ENCODE results near the gene CLDN4.
A peak's percentile ranks its signal among the peaks of the same experiment; 100 is the strongest.
"Not testable (repeated sequence)": the region's sequence is repeated elsewhere in the genome, so short reads cannot be mapped to it uniquely, and the experiment has no call there.

CLDN4 gene

DNA sequence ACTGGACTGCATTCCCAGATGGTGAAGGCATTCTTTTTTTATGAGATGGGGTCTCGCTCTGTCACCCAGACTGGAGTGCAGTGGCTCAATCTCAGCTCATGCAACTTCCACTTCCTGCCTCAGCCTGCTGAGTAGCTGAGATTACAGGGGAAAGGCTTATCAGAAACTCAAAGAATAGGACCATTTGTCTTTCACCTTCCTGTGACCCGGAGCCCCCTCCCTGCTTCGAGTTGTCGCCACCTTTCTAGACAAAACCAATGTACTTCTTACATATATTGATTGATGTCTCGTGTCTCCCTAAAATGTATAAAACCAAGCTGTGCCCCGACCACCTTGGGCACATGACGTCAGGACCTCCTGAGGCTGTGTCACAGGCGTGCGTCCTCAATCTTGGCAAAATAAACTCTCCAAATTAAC, 13.3 kb downstream of the CLDN4 start:
- no peak for ATAC-seq

GRCh38 chr7:73844848-73845460, 14.2 kb downstream of the CLDN4 start:
- ATAC-seq = no peak

DNA sequence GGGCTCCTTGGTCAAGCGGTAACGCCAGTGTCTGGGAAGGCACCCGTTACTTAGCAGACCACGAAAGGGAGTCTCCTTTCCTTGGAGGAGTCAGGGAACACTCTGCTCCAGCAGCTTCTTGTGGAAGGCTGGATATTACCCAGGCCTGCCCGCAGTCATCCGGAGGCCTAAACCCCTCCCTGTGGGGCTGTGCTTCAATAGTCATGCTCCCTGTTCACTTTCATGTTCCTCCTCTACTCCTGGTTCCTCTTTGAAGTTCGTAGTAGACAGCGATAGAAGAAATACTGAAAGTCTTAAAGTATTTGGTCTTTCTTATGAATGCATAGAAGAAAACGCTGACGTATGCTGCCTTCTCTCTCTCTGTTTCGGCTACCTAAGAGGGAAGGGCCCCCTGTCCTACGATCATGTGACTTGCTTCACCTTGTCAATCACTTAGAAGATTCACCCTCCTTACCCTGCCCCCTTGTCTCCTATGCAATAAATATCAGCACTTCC, 15.0 kb downstream of the CLDN4 start:
- ATAC-seq = not testable (repeated sequence)

DNA sequence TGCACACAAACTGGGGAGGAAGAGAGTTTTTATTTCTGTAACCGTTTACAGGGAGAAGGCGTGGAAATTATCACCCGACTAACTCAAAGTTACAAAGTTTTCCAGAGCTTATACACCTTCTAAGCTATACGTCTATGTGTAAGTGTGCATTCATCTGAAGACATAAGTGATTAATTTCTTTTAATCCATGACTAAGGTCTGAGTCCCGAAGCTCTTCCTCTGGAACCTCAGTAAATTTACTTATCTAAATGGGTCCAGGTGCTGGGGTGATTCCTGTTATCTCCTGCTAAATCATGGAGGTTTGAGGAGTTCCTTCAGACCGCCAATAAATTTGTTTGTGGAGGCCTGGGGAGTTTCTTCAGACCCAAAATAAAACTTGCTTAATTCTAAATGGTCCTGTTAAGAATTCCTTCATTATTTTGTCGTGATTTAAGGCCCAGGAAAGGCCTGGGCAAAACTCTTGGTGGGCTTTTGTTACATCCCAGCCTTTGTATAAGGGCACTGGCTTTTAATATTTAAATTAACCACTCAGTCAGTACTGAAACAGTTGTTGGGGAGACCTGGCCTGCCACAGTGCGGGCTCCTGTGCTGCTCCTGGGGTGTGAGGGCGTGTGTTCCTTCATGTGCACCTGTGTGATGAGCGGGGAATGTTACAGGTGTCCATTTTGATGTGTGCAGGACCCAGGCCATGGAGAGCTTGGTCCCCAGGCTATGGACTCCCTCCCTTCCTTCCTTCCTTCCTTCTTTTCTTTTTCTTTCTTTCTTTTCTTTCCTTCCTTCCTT, 17.3 kb downstream of the CLDN4 start:
- no peak for ATAC-seq

- no peak for ATAC-seq
Observed at GRCh38 chr7:73850781-73851207, 20.0 kb downstream of the CLDN4 start.

DNA sequence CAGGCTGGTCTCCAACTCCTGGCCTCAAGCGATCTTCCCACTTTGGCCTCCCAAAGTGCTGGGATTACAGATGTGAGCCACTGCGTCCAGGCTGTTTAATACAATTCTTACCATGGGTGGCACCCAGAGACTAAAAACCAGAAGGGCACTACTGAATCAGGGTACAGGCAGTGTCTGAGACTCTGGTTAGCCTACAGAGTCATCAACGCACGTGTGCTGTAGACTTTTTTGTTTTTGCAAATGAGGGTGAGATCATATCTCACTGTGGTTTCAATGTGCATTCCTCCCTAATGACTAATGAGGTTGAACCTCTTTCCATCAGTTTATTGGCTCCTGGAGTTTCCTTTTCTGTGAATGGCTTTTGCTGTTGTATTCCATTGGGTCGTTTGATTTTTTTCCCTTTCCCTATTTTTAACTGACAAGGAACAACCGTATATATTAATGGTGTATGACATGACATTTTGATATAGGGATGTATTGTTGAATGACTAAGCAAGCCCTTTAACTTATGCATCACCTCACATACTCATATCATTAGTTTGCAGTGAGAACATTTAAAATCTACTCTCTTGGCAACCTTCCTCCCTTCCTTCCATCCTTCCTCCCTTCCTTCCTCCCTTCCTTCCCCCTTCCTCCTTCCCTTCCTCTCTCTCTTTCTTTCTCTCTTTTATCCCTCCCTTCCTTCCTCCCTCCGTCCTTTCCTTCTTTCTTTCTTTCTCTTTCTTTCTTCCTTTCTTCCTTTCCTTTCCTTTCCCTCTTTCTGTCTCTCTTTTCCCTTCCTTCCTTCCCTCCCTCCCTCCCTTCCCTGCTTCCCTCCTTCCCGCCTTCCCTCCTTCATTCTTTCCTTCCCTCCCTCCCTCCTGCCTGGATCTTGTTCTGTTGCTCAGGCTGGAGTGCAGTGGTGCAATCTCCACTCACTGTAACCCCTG, 20.9 kb downstream of the CLDN4 start:
- peak; percentile 98 for ATAC-seq

- no peak for ATAC-seq
Observed at GRCh38 chr7:73852500-73852899, 21.7 kb downstream of the CLDN4 start.

- ATAC-seq = no peak
Observed at GRCh38 chr7:73856941-73857340, 26.1 kb downstream of the CLDN4 start.

DNA sequence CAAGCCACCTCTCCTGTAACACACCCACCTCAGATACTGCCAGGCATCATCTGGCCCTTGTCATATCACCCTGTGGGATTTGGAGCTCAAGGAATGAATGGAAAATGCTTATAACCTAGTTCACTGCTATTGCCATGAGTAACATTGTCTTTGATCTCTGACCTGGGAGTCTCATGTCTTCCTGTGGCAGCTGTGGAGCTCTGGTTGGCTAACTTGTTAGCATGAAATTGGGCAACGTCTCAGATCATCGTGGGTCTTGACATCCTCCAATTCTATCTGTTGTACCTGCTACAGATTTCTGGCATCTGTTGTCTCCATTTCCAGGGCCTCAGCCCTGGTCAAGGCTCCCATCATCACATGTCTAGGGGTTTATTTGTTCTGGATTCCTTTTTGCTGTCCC, 28.0 kb downstream of the CLDN4 start:
- no peak for ATAC-seq

- no peak for ATAC-seq
Observed at GRCh38 chr7:73860859-73861258, 30.1 kb downstream of the CLDN4 start, which contains the start of gene TMEM270. Gene TMEM270 (plus strand): TSS chr7:73861159. CDS start chr7:73861195, 36 bp downstream.

GRCh38 chr7:73861305-73861704, 30.5 kb downstream of the CLDN4 start:
- ATAC-seq = no peak

GRCh38 chr7:73864981-73865711, 34.4 kb downstream of the CLDN4 start:
- ATAC-seq = no peak

DNA sequence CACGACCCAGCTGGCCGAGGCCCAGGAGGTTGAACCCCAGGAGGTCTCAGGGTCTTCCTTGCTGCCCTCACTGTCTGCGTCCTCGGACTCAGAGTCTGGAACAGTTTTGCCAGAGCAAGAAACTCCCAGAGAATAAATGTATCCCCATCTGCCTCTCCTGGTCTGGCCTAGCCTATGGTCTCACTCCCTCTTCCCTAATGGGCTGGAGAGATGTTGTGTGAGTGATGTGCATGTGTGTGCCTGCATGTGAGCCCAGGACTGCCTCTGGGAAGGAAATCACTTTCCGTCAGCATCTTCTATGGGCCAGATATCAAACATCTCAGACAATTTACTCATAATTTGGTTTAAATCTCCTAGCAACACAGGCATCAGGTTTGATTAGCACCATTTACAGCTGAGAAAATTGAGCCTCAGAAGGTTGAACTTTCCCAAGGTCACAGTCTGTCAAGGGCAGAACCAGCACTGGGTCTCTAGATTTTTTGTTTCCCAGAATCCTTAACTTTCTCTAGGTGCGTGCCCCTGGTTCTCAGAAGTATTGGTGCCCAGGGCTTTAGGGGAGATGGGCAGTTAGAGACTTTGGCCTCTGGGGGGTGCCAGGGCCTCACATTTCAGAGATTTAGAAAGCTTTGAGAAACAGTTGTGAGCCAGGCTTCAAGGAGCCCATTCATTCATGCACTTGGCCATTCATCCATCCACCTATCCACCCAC, 35.1 kb downstream of the CLDN4 start:
- ATAC-seq = no peak

- ATAC-seq = no peak
Observed at GRCh38 chr7:73866446-73866767, 35.6 kb downstream of the CLDN4 start.

GRCh38 chr7:73869011-73869798, 38.4 kb downstream of the CLDN4 start:
- ATAC-seq = no peak

GRCh38 chr7:73870041-73870492, 39.3 kb downstream of the CLDN4 start:
- ATAC-seq = no peak

DNA sequence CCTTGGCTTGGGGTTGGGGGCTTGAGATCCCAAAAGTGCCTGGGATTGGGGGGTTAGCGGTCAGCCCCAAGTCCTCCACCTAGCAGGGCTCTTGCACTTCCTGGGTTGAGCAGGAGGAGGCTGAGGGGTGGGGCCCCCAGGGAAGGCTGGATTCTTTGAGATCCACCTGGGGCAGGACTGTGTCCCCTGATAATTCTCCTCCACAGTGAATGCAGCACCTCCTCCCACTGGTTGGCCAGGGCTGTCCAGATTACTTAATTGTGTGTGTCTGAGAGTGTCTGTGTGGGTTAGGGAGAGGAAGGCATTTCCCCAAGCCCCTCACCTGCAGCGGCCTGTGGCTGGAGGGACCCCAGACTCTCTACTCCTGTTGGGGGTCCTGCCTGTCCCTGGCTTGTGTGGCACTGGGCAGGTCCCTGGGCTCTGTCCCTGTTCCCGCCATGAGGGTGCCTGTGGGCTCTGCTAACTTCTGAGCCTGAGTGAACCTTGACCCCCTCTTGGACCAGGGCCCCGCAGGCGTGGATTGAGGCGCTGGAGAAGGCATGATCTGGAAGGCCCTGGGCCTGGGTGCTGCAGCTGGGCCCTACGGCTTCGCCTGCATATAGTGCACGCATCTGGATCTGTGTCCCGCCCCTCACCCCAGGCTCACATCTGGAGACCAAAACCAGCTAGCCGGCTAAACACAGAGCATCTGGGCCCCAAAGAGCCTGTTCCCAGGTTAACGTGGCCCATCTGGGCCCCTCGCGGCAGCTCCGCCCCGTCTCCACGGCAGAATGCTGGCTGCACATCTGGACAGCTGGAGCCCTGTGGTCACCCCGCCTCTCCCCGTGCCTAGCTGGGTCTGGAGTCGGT, 40.6 kb downstream of the CLDN4 start:
- no peak for ATAC-seq

DNA sequence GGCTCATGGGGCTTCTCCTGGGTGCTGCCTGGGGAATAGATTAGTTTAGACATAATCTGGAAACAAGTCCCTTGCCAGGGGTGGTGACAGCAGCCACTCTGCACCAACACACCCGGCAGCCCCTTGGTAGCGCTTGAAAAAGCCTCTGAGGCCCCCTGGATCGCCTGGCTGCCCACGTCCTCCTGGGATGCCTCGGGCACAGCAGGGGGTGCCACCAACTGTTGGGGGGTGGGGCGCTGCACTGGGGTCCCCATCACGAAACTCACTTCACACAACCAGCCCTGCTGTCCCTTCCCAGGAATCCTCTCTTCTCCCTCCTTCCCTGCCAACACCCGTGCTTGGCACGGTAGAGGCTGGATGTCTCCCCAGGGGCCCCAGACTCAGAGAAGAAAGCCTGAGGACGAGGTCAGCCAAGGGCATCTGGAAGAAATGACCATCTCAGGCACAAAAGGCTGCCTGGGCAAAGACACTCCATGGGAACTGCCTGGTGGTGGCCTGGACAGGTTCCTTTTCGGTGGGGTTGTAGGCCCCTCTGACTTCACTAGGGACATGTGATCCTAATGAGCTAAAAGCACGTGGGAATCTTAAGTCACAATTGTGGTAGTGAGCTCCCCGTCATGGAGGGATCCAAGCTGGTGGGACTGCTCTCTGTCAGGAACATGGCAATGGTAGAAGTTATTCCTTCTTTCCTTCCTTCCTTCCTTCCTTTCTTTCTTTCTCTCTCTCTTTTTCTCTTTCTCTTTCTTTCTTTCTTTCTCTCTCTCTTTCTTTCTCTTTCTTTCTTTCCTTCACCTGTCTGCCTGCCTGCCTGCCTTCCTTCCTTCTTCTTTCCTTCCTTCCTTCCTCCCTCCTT, 41.5 kb downstream of the CLDN4 start:
- no peak for ATAC-seq

DNA sequence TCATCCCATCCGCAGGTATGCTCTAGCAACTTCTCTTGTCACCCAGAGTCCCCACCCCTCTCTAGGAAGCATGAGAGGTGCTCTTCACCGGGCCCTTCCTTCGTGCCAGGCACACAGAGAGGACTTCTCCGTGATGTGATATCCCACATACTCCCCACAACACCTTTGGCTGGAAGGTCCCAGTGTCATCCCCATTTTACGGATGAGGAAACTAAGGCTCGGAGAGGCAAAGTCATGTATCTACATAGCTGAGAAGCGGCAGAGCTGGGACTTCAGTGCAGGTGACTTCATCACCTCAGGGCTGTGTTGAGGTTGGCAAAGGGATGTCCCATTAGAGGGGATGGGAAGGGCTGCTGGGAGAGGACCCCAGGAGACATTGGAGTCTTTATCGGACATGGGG, 45.6 kb downstream of the CLDN4 start:
- ATAC-seq = no peak

Data from activated CD4-positive, CD25-positive, alpha-beta regulatory T cell treated with anti-CD3 and anti-CD28 coated beads, Interleukin-2, amount 50 U/mL, for 24 hours (primary cell).